Tibial nerve (tissue), 4 donors: ENCODE results near the gene SNPH. TPM values are rescaled to one million over a fixed set of nuclear protein-coding genes. Genes with fewer than 3 reads are reported as not detected.

Source experiments
- DNase-seq, 2 donors: peaks; one replicate each; pipeline ENCODE4 v3.0.0-alpha.2; 2019; ENCODE audit warnings: low spot score in 2 of 2
- H3K27ac ChIP-seq, 4 donors: fragments of 200-600 bp; sonication (generic) in 3 of 4; one replicate each; pipeline ENCODE4 v1.5.1; 2017 to 2019; ENCODE audit warnings: mild to moderate bottlenecking in 1 of 4
- H3K27me3 ChIP-seq, 2 donors: fragments of 200-600 bp; sonication (generic) in 1 of 2; one replicate each; pipeline versions ENCODE4 v1.5.1 to v1.6.0; 2017 to 2019
- H3K36me3 ChIP-seq, 3 donors: fragments of 200-600 bp; sonication (generic); one replicate each; pipeline ENCODE4 v1.5.1; 2018 to 2019
- H3K4me1 ChIP-seq, 4 donors: fragments of 200-600 bp; sonication (generic) in 3 of 4; one replicate each; pipeline ENCODE4 v1.5.1; 2017 to 2019
- H3K4me3 ChIP-seq, 4 donors: fragments of 200-600 bp; sonication (generic) in 3 of 4; one replicate each; pipeline ENCODE4 v1.5.1; 2017 to 2019; ENCODE audit warnings: mild to moderate bottlenecking in 1 of 4, moderate library complexity in 1 of 4
- H3K9me3 ChIP-seq, 4 donors: fragments of 200-600 bp; sonication (generic) in 3 of 4; one replicate each; pipeline ENCODE4 v1.5.1; 2017 to 2019
- EP300 ChIP-seq, 2 donors: sonication (generic); formaldehyde crosslinking; IDR thresholded peaks; one replicate each; pipeline ENCODE4 v1.6.1; 2017; ENCODE audit warnings: antibody characterized with exemption in 2 of 2, mild to moderate bottlenecking in 1 of 2
- POLR2A ChIP-seq, 2 donors: fragments of 450-650 bp; IDR thresholded peaks; one replicate each; pipeline ENCODE4 v1.6.1; 2017; ENCODE audit warnings: antibody characterized with exemption in 2 of 2, mild to moderate bottlenecking in 2 of 2, moderate library complexity in 2 of 2
- WGBS, 2 donors: methylation state at CpG; one replicate each; pipeline ENCODE4 v1.1.5; 2018; 5-methylcytosine and 5-hydroxymethylcytosine counted together
- total RNA-seq, 4 donors: library from RNA; depleted of rRNA; stranded (reverse); fragments of >200 nt; gene quantifications; one replicate each; pipeline ENCODE4 v1.1.0, GENCODE V29; 2016
- TF ChIP-seq, protein P1 (sequence below), 5 experiments: fragments of 200-600 bp in 3 of 5; fragments of 450-650 bp in 2 of 5; sonication (generic) in 3 of 5; IDR thresholded peaks; one replicate each; pipeline ENCODE4 v1.5.1; 2016 to 2019; ENCODE audit warnings: antibody characterized with exemption in 5 of 5, mild to moderate bottlenecking in 3 of 5, moderate library complexity in 2 of 5

SNPH gene
- total RNA-seq, 4 donors from 2014 or later = 4.5 to 7.4 (median 6.9) TPM

DNA sequence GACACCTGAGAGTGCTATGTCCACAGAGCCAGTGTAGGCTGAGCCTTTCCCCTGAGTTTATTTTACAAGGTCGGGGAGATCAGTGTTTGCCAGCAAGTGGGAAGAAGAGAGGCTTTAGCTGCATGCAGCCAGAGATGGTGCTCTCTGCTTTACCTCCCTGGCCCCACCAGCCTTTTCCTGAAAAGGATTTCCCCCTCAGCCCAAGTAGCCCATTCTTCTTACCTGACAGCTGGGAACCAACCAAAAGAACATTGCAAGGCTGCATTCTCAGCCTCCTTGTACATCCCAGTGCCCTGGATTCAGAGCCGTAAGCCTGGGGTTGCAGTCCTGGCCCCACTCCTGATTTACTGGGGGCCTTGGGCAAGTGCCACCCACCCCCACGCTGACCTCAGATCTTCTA lies 16.9 kb downstream of the SNPH start:
- TF ChIP-seq EP300 (IDR thresholded peaks at IDR 0.05) = no peak
- TF ChIP-seq, protein P1, sequence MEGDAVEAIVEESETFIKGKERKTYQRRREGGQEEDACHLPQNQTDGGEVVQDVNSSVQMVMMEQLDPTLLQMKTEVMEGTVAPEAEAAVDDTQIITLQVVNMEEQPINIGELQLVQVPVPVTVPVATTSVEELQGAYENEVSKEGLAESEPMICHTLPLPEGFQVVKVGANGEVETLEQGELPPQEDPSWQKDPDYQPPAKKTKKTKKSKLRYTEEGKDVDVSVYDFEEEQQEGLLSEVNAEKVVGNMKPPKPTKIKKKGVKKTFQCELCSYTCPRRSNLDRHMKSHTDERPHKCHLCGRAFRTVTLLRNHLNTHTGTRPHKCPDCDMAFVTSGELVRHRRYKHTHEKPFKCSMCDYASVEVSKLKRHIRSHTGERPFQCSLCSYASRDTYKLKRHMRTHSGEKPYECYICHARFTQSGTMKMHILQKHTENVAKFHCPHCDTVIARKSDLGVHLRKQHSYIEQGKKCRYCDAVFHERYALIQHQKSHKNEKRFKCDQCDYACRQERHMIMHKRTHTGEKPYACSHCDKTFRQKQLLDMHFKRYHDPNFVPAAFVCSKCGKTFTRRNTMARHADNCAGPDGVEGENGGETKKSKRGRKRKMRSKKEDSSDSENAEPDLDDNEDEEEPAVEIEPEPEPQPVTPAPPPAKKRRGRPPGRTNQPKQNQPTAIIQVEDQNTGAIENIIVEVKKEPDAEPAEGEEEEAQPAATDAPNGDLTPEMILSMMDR (IDR thresholded peaks at IDR 0.05) = no peak
- no peak for TF ChIP-seq POLR2A (IDR thresholded peaks at IDR 0.05)
- Histone ChIP-seq H3K27me3 (no peaks in the 10 kb centered on the region), H3K4me1 (no peaks in the 10 kb centered on the region), H3K27ac (no peak overlapping the region), H3K9me3 (no peaks in the 10 kb centered on the region), H3K4me3 (no peak overlapping the region), H3K36me3 (no peaks in the 10 kb centered on the region)
- 61 to 63% methylated on average over 2 to 3 of the region's 3 CpGs for WGBS, 2 donors
- no peak for DNase-seq

DNA sequence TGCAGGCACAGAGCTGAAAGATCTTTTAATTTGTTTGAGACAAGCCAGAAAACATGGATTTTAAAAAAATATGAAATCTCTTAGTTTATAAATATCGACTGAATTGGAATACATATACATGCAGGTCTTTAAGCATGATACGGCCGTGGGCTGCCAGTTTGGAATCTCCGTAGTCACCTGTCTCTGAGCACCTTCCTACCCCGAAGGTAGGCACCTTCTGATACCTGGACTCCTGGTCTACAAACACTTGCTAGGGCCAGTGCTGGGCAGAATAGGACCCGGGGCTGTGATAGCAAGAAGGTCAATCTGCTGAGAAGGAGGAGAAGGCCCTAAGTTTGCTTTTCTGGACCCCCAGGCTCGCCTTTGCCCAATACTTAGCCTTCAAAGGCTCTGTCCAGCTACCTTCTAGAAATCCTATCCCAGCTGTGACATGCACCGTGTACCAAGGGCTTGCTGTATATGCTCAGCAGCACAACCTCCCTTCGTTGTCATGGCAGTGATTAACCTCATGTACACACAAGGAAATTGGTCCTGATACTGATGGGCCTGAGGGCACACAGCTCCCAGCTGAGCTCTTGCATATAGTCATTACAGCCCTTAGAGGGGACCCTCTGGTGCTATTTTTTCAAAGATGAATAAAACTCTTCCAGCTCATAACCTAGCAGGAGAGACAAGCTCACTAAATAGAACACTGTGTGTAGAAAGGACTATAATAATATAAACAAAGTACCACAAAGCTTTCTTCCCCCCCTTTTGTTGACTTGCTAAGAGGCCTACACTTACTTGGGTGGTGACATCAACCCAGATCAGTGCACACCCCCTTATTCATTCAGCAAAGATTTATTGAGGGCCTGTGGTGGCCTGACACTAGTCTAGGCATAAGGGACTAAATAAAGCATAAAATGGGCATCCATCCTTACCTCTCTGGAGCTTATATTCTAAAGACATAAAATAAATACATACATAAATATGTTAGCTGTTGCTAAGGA lies 17.7 kb downstream of the SNPH start:
- no peaks in the 10 kb centered on the region for H3K36me3 ChIP-seq
- no peaks in the 10 kb centered on the region for H3K9me3 ChIP-seq
- no peaks in the 10 kb centered on the region for H3K4me1 ChIP-seq
- no peak for DNase-seq
- H3K4me3 ChIP-seq = no peak overlapping the region
- 86% methylated on average over 9 of the region's 9 CpGs for WGBS, 2 donors
- no peak overlapping the region for H3K27ac ChIP-seq
- TF ChIP-seq EP300 (IDR thresholded peaks at IDR 0.05) (no peak), POLR2A (IDR thresholded peaks at IDR 0.05) (no peak)
- TF ChIP-seq, protein P1 (IDR thresholded peaks at IDR 0.05) = no peak
- H3K27me3 ChIP-seq = no peaks in the 10 kb centered on the region

DNA sequence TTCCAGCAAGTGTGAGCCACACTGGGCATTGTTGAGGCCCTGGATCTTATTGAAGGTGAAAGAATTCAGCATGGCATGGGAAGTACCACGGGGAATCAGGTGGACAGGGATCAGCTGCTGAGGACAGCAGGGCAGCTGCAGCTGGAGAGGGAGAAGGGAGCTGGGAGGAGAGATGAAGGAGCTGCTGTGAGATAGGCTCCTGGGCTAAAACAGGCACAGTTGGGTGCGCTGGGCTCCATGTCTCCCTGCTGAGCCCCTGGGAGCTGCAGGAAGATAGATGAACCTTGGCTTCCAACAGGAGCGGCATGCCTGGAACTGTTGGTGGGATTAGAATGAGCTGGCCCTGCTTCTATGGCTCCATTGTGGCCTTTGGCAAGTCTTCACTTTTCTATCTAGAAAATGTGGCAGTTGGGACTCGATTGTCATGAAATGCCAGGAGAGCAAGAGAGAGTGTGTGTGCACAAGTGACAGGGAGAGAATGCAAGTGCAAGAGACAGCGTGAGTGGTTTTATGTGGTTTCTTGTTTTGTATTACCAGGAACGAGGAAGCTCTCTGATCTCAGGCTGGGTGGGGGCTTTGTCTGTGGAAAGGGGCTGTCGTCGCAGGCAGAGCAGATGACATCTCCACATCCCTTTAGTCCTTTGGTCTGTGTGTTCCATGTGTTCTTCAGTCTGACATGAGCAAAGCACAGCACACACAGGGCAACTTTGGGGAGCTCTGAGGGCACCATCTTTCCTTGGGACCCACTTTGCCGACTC lies 20.4 kb downstream of the SNPH start:
- H3K27me3 ChIP-seq = no peaks in the 10 kb centered on the region
- no peak overlapping the region for H3K4me3 ChIP-seq
- no peak overlapping the region for H3K27ac ChIP-seq
- WGBS, 2 donors = 78 to 79% methylated on average over 9 of the region's 9 CpGs
- TF ChIP-seq POLR2A (IDR thresholded peaks at IDR 0.05) = no peak
- TF ChIP-seq, protein P1 (IDR thresholded peaks at IDR 0.05) = no peak
- H3K9me3 ChIP-seq = no peaks in the 10 kb centered on the region
- H3K36me3 ChIP-seq = no peaks in the 10 kb centered on the region
- no peak for DNase-seq
- H3K4me1 ChIP-seq = peaks cover 0 to 4% (median 0%) of the 10 kb centered on the region in 4 donors

DNA sequence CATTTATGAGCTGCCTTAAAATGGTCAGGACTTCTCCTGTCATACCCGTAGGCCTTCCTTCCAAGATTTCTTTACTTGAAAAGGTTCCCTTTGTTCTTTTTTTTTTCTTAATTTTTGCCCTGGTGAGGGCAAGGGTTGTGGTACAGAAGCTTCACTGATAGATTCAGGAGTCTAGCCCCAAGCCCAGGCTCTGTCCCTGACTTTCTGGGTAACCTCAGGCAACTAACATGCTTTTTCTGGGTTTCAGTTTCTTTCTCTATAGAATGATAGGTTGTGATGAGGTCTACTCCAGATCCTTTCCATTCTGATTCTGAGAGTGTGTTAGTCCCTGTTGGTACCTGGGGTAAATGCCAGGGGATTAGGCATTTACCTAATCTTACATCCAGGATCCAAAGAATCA lies 21.2 kb downstream of the SNPH start:
- Histone ChIP-seq H3K36me3 (no peaks in the 10 kb centered on the region), H3K4me1 (peaks cover 0 to 4% (median 0%) of the 10 kb centered on the region in 4 donors), H3K4me3 (no peak overlapping the region), H3K27ac (no peak overlapping the region), H3K9me3 (no peaks in the 10 kb centered on the region), H3K27me3 (no peaks in the 10 kb centered on the region)
- no peak for TF ChIP-seq POLR2A (IDR thresholded peaks at IDR 0.05)
- TF ChIP-seq EP300 (IDR thresholded peaks at IDR 0.05) = no peak
- TF ChIP-seq, protein P1 (IDR thresholded peaks at IDR 0.05) = no peak
- 42 to 44% methylated on average over 1 of the region's 1 CpG for WGBS, 2 donors
- DNase-seq = no peak
